HG03469 (cell line): ENCODE data around the gene KLHDC4.
"Not testable (repeated sequence)": the region's sequence is repeated elsewhere in the genome, so short reads cannot be mapped to it uniquely, and the experiment has no call there.

Experiments used
- ATAC-seq: cut with Tn5 transposase; IDR thresholded peaks from one replicate; pipeline ENCODE4 v1.9.1; 2021; ENCODE audit warnings: mild to moderate bottlenecking, moderate library complexity, moderate number of reproducible peaks; ENCODE audit not compliant: unreplicated experiment

Gene KLHDC4

DNA sequence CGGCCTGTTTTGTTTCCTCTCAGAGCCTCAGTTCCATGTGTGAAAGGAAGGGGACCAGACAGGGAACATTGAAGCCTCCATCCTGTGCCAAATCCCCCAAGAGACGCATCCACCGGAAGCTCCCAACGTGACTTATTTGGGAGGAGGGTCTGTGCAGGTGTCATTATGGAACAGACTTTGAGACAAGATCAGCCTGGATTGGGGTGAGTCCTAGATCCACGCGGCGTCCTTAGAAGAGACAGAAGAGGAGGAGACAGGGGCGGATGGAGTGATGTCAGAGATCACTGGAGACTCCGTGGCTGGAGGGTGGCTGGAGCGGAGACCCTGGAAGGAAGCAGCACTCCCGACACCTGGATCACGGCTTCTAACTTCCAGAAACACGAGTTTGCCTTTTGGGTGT lies 80.0 kb downstream of the KLHDC4 start:
- no peak for ATAC-seq

DNA sequence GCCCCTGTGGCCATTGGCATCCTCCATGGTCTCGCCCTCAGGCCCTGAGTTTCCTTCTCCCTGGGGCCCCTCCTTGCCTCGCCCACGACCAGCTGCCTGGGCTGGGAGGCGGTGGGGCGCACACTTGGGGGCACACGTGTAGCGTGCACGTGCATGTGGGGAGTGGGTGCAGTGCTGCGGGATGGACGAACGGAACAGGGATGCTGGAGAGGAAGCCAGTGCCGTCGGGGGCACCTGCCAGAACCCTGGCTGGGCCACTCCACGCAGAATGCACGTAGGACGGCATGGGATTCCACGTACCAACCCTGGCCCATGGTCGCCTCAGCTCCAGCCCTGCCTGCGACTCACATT lies 80.4 kb downstream of the KLHDC4 start:
- no peak for ATAC-seq

DNA sequence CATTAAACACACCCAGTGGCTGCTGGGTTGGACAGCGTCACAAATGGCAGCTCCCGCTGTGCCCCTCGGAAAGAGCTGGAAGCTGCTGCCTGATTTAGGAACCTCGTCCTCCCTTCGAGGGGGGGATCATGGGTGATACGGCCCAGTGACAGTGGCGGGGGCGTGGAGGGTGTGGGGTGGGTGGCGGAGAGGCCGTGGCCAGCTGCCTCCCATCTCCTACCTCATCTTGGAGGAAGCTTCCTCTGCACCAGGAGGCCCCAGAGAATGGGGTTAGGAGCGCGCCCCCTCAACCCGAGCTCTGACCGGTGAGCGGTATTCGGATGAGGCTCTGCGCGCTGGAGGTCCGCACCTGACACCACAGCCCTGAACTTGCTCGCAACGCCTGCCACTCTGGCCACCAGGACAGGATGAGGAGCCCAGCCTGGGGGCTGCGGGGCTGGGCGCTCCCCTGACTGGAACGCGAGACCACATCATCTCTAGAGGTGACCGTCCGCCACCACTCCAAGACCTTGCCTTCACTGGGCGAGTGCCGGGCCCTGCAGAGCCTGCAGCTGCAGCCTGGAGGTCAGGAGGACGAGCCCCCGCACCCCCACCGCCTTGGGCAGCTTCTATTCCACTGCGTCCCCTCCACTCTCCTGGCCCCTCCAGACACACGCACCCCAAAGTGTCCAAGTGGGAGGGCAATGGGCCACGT lies 80.9 kb downstream of the KLHDC4 start:
- no peak for ATAC-seq

DNA sequence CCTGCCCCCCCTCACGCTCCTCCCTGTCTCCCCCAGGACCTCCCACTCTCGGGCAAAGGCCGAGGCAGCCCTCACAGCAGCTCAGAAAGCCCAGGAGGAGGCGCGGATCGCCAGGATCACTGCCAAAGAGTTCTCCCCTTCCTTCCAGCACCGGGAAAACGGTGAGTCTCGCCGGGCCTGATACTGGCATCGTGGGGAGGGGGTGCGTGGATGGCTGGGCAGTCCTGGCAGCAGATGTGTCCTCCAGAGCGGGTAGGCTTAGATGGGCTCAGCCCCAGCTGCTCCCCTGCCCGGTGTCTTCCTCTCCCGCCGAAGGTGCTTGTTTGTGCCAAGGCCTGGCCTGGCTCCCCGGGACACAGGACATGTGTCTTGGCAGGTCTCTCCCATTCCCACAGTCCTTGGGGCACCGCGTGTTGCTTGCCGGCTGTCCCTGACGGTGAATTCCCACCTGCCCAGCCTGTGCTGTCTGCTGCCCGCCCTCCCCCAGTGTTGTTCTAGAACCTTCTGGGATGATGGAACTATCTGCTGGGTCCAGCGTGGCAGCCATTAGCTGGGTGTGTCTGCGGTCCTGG lies 81.6 kb downstream of the KLHDC4 start:
- no peak for ATAC-seq

DNA sequence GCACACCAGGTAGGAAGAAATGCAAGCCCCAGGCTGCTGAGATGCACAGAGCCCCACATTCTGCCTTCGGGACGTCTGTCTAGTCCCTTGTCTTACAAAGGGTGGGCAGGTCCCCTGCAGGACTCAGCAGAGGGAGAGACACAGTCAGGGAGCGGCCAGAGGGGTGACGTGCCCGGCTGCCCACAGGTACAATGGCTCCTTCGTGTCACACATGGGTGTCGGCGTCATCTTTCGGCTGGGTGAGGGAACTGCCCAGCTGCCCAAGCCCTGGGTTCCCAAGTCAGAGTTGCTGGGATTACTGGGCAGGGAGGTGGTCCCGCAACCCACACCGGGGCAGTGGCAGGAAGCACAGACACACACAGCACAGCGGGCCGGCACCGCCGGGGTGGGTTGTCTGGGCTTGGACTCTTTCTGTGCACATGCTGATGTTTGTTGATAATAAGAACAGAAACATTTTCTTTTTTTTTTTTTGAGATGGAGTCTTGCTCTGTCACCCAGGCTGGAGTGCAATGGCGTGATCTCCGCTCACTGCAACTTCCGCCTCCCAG lies 82.9 kb downstream of the KLHDC4 start:
- no peak for ATAC-seq

DNA sequence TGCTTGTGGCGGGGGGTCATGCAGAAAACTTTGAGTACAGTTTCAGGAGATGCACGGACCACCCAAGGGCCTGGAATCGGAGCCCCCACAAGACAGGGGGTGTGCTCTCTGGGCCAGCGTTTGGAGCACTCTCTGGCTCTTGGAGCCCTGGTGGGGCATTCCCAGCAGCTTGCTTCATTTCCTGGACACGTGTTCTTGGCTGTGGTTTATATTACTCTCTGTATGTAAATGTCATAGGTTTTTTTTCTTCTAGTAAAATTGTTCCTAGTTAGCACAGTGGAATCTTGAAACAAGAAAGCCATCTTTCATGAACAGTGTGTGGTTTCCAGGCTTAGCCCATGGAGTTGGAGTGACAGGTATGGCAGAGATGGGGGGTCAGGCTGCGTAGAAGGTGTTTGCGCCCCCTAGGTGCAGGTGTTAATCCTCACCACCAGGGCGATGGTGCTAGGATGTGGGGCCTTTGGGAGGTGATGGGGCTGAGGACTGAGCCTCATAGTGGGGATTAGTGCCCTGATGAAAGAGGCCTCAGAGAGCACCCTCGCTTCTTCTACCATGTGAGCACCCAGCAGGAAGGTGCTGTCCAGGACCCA lies 83.7 kb downstream of the KLHDC4 start:
- no peak for ATAC-seq

DNA sequence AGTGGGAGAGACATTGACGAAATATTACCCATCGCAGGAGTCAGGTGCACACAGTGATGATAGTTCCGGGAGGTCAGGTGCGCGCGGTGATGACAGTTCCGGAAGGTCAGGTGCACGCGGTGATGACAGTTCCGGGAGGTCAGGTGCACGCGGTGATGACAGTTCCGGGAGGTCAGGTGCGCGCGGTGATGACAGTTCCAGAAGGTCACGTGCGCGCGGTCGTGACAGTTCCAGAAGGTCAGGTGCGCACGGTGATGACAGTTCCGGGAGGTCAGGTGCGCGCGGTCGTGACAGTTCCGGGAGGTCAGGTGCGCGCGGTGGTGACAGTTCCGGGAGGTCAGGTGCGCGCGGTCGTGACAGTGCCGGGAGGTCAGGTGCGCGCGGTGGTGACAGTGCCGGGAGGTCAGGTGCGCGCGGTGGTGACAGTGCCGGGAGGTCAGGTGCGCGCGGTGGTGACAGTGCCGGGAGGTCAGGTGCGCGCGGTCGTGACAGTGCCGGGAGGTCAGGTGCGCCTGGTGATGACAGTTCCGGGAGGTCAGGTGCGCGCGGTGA lies 84.7 kb downstream of the KLHDC4 start:
- not testable (repeated sequence) for ATAC-seq

DNA sequence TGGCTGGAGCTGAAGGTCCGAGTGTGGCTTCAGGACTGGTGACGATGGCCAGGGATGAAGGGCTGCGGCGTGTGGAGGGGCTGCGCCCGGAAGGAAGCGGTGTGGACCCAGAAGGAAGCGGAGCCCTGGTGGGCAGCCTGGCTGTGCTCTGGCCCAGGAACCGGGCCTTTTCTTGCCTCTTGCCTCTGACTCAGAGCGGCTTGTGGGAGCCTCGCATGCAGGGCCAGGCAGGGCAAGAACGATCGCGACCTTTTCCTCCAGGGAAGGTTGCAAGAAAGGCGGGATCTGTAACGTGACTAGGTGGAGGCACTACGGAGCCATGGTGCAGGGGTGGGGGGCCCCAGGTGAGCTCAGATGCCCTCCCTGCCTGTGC lies 85.5 kb downstream of the KLHDC4 start:
- no peak for ATAC-seq

DNA sequence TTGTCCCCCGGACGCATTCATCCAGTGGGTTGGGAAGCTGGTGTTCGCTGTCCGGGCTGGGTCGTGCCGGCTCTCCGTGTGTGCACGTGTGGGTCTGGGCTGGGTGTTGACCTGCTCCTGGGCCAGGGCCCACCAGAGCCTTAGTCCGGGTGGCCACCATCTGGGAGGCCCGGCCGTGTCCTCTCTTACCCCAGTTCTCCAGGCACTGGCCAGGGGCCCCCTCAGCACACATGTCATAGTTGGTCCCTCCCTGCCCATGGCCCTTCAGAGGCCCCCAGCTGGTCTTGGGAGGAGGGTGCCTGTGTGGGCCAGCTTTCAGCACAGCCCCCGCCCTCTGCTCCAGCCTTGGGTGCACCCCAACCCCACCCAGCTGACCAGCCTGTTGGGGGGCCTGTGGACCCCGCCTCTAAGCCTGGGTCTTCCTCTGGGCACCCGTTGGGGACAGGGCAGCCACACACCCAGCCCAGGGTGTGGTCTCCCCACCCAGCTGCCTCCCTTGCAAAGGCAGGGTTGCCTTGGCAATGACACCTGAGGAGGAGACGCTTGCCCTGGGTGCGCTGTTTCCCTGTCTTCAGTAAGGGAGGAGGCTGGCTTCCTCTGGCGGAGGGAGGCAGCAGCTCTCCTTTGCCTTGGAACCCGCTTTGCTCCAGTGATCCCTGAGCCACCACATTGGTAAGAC lies 86.1 kb downstream of the KLHDC4 start:
- no peak for ATAC-seq

DNA sequence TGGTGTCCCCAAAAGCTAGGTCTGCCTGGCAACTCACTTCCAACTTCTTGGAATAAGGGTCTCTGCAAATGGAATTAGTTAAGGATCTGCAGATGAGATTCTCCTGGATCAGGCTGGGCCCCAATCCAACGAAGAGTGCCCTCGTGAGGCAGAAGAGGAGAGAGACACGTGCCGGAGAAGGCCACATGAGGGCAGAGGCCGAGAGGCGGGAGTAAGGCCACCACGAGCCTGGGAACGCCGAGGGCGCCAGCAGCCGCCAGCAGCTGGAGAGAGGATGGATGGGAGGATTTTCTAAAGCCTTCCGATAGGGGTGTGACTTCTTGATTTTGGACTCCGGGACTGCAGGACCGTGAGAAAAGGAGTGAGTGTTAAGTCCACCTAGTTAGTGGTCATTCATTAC lies 87.2 kb downstream of the KLHDC4 start:
- no peak for ATAC-seq

DNA sequence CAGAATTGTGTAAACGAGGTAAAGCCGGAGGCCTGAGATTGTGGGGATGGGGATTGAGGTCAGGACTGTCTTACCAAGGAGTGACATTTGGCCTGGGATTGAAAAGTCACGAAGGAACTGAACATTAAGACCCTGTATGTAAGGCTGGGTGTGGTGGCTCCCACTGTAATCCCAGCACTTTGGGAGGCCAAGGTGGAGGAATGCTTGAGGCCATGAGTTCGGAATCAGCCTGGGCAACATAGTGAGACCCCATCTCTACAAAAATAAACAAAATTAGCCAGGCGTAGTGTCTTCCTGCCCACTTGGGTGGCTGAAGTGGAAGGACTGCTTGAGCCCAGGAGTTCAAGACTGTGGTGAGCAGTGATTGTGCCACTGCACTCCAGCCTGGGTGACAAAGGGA lies 88.0 kb downstream of the KLHDC4 start:
- ATAC-seq = no peak

DNA sequence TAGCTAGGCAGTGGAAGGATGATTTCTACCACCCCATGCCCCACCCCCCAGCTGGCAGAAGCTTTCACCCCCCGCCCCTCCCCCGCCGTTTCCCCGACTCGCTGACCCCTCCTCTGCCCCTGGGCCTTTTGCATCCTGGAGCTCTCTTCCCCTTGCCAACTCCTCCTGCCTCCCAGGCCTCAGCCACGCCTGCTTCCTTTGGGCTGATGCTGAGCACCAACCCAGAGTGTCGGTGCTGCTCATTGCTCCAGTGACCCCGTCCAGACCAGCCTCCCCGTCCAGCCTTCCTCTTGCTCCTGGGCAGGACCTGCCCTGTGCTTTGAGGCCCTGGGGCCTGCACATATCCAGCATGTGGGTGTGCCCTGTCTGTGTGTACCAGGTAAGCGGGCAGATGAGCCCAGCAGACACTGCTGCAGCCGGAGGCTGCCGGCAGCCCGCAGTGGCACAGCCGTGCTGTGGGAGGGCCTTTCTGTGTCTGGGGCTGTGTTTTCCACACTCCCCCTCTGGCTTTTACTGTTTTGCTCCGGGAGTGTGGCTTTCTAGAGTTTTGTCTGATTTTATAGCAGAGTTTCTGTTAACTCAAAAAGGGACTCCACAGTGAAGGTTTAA lies 90.6 kb downstream of the KLHDC4 start:
- ATAC-seq = no peak

DNA sequence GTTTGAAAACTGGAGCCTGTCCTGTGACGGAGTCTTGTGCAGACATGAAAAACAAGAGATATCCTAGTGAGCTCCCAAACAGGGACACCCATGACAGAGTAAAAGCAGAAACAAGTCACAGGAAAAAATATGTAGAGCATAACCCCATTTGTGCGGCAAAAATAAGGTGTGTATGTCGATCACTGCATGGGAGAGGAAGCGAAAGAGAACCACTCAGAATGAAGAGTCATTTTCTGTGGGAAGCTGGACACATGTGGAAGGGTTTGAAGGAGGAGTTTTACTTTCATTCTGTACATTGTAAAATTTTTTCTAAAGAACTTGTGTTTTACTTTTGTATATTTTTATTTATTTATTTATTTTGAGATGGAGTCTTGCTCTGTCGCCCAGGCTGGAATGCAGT lies 91.4 kb downstream of the KLHDC4 start:
- ATAC-seq = no peak

DNA sequence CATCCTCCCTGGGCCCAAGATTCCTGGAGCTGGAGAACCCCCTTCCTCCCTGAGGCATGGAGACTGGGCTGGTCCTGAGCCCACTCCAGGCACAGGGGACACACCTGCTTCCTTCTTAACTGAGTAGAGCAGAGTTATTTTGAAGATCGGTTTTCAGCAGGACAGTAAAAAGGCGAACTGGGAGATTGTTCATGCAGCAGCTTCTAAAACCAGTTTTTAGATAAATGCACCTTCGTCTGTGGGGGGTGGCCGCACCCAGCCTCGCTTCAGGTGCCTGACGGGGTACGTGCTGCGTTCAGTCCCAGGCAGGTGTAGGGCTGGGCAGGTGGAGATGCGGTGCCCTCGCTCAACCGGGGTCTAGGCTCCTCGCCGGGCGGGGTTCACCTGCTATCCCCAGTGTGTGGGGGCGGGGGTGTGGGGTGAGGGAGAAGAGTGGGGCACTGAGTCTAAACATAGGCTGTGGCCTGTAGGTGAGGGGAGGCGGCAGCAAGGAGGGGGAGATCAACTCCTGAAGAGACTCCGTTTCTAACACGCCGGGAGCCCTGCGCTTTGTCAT lies 94.0 kb downstream of the KLHDC4 start:
- ATAC-seq = no peak

DNA sequence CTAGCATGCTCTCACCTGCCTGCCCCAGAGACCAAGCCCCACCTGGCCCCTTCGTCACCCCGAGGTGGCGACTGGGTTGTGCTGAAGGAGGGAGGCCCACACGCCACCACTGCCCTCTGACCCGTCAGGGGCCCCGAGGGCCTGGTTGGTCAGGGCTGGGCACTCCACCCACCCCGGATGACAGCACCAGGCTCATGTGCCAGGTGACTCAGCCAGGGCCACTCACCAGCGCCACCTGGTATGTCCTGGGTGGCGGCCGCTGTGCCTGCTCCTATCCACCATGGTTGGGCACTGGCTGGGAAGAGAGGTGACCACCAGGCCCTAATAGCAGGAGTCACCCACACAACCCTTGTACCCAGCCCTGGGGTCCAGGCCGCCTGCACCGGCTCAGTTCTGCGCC lies 94.6 kb downstream of the KLHDC4 start:
- ATAC-seq = no peak

DNA sequence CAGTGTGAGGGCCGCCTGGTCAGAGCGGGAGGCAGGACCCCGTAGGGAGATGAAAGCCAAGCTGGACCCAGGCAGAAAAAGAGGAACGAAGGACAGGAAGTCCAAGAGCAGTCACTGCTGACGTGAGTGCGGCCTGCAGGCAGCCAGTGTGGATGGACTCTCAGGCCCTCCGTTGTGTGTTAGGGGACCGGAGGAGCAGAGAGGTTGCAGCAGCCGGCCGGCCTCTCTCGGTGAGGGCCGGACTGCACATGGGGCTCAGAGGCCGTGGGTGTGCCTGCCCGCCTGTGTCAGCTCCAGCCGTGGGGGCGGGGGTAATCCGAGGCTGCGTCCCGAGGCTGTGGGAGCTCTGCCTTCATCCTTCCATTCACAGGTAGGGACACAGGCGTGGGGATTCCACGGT lies 96.1 kb downstream of the KLHDC4 start:
- no peak for ATAC-seq

DNA sequence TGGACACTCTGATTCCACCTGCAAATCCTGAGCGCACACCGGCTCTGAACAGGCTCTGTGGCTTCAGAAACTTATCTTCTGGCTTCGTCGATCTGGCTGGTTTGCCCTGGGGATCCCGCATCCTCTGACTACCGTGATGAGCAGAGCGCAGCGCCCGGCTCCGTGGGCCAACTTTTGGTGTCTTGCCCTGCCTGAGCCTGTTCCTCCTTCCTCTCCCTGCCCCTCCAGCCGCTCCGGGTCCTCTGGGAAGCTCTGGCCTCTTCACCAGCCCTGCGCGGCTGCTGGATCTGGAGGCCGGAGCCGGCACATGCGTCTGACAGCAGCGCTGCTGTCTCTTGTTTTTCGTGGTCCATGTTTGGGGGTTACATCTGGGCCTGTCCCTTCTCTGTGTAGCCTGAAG lies 97.8 kb downstream of the KLHDC4 start:
- ATAC-seq = no peak

DNA sequence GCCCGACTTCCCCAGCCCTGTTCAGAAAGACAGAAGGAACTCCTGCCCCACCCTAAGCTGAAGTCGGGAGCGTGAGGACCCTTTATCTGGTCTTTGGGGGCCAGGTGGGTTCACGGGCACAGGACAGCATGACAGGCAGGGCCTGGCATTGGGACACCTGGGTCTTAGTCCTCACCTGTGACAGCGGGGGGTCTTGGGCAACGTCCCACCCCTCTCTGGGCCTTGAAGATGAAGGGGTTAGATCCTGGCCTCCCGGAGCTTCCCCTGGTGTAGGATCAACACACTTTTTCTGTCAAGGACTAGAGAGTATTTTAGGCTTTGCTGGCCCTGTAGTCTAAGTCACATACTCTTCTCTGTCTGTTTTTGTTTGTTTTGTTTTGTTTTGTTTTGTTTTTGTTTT lies 98.3 kb downstream of the KLHDC4 start:
- ATAC-seq = no peak

DNA sequence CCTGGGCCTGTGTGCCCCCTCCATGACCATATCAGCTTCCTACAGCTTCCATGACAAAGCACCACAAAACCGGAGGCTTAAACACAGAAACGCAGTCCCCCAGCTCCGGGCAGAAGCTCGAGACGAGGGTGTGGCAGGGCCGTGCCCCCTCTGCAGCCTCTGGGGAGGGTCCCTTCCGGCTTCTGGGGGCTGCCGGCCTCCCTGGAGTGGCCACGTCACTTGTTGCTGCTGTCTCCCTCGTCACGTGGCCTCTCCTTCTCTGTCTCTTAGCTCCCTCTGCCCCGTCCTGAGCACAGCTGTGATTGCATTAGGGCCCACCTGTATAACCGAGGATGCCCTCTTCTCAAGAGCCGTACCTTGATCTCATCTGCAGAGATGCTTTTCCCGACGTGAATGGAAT lies 98.9 kb downstream of the KLHDC4 start:
- no peak for ATAC-seq

DNA sequence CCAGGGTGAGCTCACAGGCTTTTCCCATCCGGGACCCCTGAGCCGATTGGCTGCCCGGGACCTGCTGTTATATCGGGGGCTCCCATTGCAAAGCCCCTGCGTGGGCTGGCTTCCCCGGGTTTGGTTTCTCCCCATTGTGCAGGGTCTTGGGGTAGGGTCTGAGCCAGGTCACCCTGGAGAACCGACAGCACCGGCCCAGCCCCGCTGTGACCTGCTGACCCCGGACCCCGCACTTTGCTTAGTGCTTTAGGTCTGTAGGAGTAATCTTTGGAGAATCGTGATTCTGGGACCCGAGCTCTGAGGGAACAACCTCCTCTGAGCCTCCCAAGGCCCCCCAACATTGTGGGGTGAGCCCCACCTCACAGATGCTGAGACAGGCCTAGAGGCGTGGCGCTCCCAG lies 100.6 kb downstream of the KLHDC4 start:
- no peak for ATAC-seq

DNA sequence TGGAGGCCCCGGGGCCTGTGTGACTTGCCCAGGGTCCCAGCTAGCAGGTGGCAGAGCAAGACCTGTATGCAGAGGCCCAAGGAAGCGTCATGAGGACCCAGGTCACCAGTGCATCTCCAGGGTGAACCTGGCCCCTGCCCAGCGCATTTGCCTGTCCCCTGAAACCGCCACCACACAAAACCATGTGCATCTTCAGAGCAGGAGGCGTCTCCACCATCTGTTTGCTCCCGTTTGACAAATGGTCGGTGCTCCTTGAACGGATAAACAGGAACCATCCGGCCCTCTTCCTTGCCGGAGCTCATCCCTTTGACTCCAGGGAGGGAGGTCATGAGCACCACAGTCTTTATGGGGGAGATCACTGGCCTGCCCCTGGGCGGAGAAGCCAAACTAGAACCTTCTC lies 101.0 kb downstream of the KLHDC4 start:
- no peak for ATAC-seq
